GM12891 (cell line): Measurements from ENCODE around the gene ZNF805. TPM values are rescaled to one million over a fixed set of nuclear protein-coding genes. Genes with fewer than 3 reads are reported as not detected.
"Not testable (repeated sequence)": the region's sequence is repeated elsewhere in the genome, so short reads cannot be mapped to it uniquely, and the experiment has no call there.

Source experiments
- DNase-seq: peaks from one replicate; pipeline ENCODE4 v3.0.0; 2011; ENCODE audit warnings: low spot score; ENCODE audit not compliant: insufficient read length
- FAIRE-seq: peaks from 2 replicates; lab custom pipeline; 2011; peaks lifted over from hg19 to GRCh38; lab: Jason Lieb, UNC
- PAX5 ChIP-seq: IDR thresholded peaks from 2 replicates; pipeline ENCODE4 v1.6.1; 2011; ENCODE audit warnings: low read length, moderate library complexity, mild to moderate bottlenecking; ENCODE audit not compliant: insufficient read depth, severe bottlenecking
- POLR2A ChIP-seq: IDR thresholded peaks from 2 replicates; pipeline ENCODE4 v1.6.1; 2011; ENCODE audit warnings: low read depth, low read length, control low read depth
- POLR2AphosphoS5 ChIP-seq: IDR thresholded peaks from 2 replicates; pipeline ENCODE4 v1.6.1; 2011; ENCODE audit warnings: low read depth, low read length, control low read depth
- POU2F2 ChIP-seq: IDR thresholded peaks from 2 replicates; pipeline ENCODE4 v1.6.1; 2011; ENCODE audit warnings: low read depth, mild to moderate bottlenecking, control low read depth, low read length, moderate library complexity
- SPI1 ChIP-seq: IDR thresholded peaks from 2 replicates; pipeline ENCODE4 v1.6.1; 2011; ENCODE audit warnings: low read depth, low read length, control low read depth
- TAF1 ChIP-seq: IDR thresholded peaks from 2 replicates; pipeline ENCODE4 v1.6.1; 2011; ENCODE audit warnings: low read depth, low read length, control low read depth
- polyA plus RNA-seq: library from polyadenylated mRNA; unstranded; fragments of >200 nt; gene quantifications from one replicate; pipeline ENCODE4 v1.2.1, GENCODE V29; 2012; ENCODE audit warnings: low read depth, missing spikeins, inconsistent platforms; ENCODE audit not compliant: missing spikeins

Gene ZNF805
- polyA plus RNA-seq: 1.1 TPM

GRCh38 chr19:57240311-57241090, at the start of gene ZNF805:
TSS of gene ZNF805 (plus strand) at chr19:57240632. CDS start at chr19:57240892, 260 bp downstream.
- FAIRE-seq: peak; percentile 98
- TF ChIP-seq TAF1: peak; percentile 44; the same call in 1 of the 2 replicates
- TF ChIP-seq POU2F2: 0 out of 2 replicates have a peak, but pooled peaks have one; percentile 47
- TF ChIP-seq PAX5: no peak
- TF ChIP-seq SPI1: 0 out of 2 replicates have a peak, but pooled peaks have one; percentile 20
- peak; percentile 64; the same call in 1 of the 2 replicates for TF ChIP-seq POLR2AphosphoS5
- TF ChIP-seq POLR2A: peak; percentile 75
- DNase-seq: peak; percentile 94

- TF ChIP-seq POLR2AphosphoS5 (peak; percentile 82), POLR2A (peak; percentile 82), PAX5 (no peak), TAF1 (peak; percentile 86), POU2F2 (peak; percentile 50; the same call in 1 of the 2 replicates), SPI1 (0 out of 2 replicates have a peak, but pooled peaks have one; percentile 27)
- FAIRE-seq: peak; percentile 92
- DNase-seq: peak; percentile 89
Measured at GRCh38 chr19:57191141-57192076, 49.0 kb upstream of the ZNF805 start, which contains the start of gene ZNF264. TSS of gene ZNF264 (plus strand) at chr19:57191500. CDS start at chr19:57191914, 414 bp downstream.

- TF ChIP-seq POLR2A (no peak), POLR2AphosphoS5 (no peak), TAF1 (no peak), PAX5 (no peak), SPI1 (no peak), POU2F2 (no peak)
Measured at GRCh38 chr19:57192077-57192420, 48.4 kb upstream of the ZNF805 start.

GRCh38 chr19:57192993-57193392, 47.4 kb upstream of the ZNF805 start:
- FAIRE-seq: no peak
- no peak for TF ChIP-seq POLR2AphosphoS5
- no peak for TF ChIP-seq PAX5
- TF ChIP-seq TAF1: no peak
- TF ChIP-seq POU2F2: no peak
- no peak for TF ChIP-seq POLR2A
- TF ChIP-seq SPI1: no peak
- no peak for DNase-seq

More at GRCh38 chr19:57192077-57192420, 48.4 kb upstream of the ZNF805 start:
- no peak for DNase-seq
- no peak for FAIRE-seq

GRCh38 chr19:57197874-57198273, 42.6 kb upstream of the ZNF805 start:
- not testable (repeated sequence) for FAIRE-seq, DNase-seq

DNA sequence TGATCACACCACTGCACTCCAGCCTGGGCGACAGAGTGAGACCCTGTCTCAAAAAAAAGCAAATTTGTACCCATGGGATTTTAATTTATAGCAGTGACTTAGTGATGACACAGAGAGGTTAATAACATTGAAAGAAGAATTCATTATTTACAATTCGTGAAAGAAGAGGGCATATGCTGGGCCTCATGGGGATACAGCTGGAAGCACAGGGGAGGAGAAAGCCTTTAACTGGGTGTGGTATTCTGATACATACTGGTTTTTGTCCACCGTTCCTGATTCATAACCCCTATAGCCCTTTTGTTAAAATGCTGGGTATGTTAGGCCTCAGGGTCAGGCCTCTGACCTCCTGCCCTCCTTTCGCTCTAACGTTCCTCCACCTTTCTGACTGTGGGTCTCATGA, 38.3 kb upstream of the ZNF805 start:
- FAIRE-seq (no peak), DNase-seq (no peak)
- TF ChIP-seq POLR2A (no peak), POU2F2 (no peak), SPI1 (no peak), POLR2AphosphoS5 (no peak), TAF1 (no peak), PAX5 (no peak)

- TF ChIP-seq PAX5 (no peak), TAF1 (no peak), SPI1 (no peak), POLR2A (no peak), POLR2AphosphoS5 (no peak), POU2F2 (no peak)
- FAIRE-seq (no peak), DNase-seq (no peak)
Measured at GRCh38 chr19:57210381-57210780, 30.1 kb upstream of the ZNF805 start.

GRCh38 chr19:57212109-57212508, 28.3 kb upstream of the ZNF805 start:
- DNase-seq: no peak
- FAIRE-seq: no peak
- TF ChIP-seq SPI1 (no peak), POLR2AphosphoS5 (no peak), TAF1 (no peak), PAX5 (no peak), POU2F2 (no peak)

DNA sequence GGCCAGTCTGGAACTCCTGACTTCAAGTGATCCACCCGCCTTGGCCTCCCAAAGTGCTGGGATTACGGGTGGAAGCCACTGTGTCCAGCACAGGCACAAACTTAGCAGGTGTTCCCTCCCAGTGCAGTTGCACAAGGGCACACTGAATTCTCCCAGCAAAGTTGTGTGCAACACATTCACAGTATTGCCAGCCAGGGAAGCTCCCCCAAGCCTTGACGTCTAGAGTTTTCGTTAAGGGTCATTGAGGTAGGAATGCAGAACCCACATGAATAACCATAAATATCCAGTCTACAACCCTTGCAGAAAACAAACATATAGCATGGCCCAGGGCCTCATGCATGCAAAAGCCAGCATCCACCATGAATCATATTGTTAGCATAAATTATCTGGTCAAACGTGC, 12.9 kb upstream of the ZNF805 start:
- TF ChIP-seq SPI1 (no peak), TAF1 (no peak), POLR2A (no peak), POLR2AphosphoS5 (no peak), PAX5 (no peak), POU2F2 (no peak)
- FAIRE-seq: no peak
- DNase-seq: no peak
